Femur (tissue), 1 donor: Measurements from ENCODE around the gene ZNF678.

Experiments used
- DNase-seq: peaks from one replicate; pipeline ENCODE4 v3.0.0-alpha.2; 2017

ZNF678 gene

GRCh38 chr1:227726318-227726717, 163.0 kb downstream of the ZNF678 start:
- no peak for DNase-seq
